ENCODE results near the gene ARID3B.

ARID3B gene

GRCh38 chr15:74565381-74566085 lies 24.5 kb downstream of the ARID3B start:
- Histone ChIP-seq H3K36me3 (no peaks in the 10 kb centered on the region), H3K9me3 (no peaks in the 10 kb centered on the region), H3K4me1 (no peaks in the 10 kb centered on the region; the same call in 1 of the 2 replicates), H3K27me3 (no peaks in the 10 kb centered on the region), H3K4me3 (ENCODE audit: low read depth, low read length) (no peak overlapping the region)
- no peak for DNase-seq
- no peak for TF ChIP-seq CTCF (IDR thresholded peaks at IDR 0.05; ENCODE audit: low read depth, low read length)

GRCh38 chr15:74568594-74568993 lies 27.6 kb downstream of the ARID3B start:
- peaks cover 7% of the 10 kb centered on the region; the same call in 1 of the 2 replicates for H3K4me1 ChIP-seq
- no peaks in the 10 kb centered on the region for H3K9me3 ChIP-seq
- H3K27me3 ChIP-seq, result no peaks in the 10 kb centered on the region
- no peak overlapping the region for H3K4me3 ChIP-seq (ENCODE audit: low read depth, low read length)
- no peak for TF ChIP-seq CTCF (IDR thresholded peaks at IDR 0.05; ENCODE audit: low read depth, low read length)
- H3K36me3 ChIP-seq, result no peaks in the 10 kb centered on the region
- no peak for DNase-seq

- Histone ChIP-seq H3K36me3 (no peaks in the 10 kb centered on the region), H3K4me1 (0 out of 2 replicates have a peak, but pooled peaks cover 7% of the 10 kb centered on the region), H3K9me3 (no peaks in the 10 kb centered on the region), H3K27me3 (no peaks in the 10 kb centered on the region), H3K4me3 (ENCODE audit: low read depth, low read length) (no peak overlapping the region)
- no peak for DNase-seq
- no peak for TF ChIP-seq CTCF (IDR thresholded peaks at IDR 0.05; ENCODE audit: low read depth, low read length)
These were observed 28.7 kb downstream of the ARID3B start for GRCh38 chr15:74569731-74570070.

- Histone ChIP-seq H3K36me3 (no peaks in the 10 kb centered on the region), H3K9me3 (no peaks in the 10 kb centered on the region), H3K4me1 (peaks cover 7% of the 10 kb centered on the region; the same call in 1 of the 2 replicates), H3K4me3 (ENCODE audit: low read depth, low read length) (no peak overlapping the region), H3K27me3 (no peaks in the 10 kb centered on the region)
- DNase-seq, result no peak
- TF ChIP-seq CTCF (IDR thresholded peaks at IDR 0.05; ENCODE audit: low read depth, low read length), result no peak
These were observed 30.2 kb downstream of the ARID3B start for GRCh38 chr15:74571191-74571590.

- no peak overlapping the region for H3K4me3 ChIP-seq (ENCODE audit: low read depth, low read length)
- H3K9me3 ChIP-seq, result no peaks in the 10 kb centered on the region
- DNase-seq, result no peak
- H3K27me3 ChIP-seq, result no peaks in the 10 kb centered on the region
- TF ChIP-seq CTCF (IDR thresholded peaks at IDR 0.05; ENCODE audit: low read depth, low read length), result no peak
- peaks cover 7% of the 10 kb centered on the region; the same call in 1 of the 2 replicates for H3K4me1 ChIP-seq
- no peaks in the 10 kb centered on the region for H3K36me3 ChIP-seq
These were observed 33.0 kb downstream of the ARID3B start for GRCh38 chr15:74573987-74574386.

GRCh38 chr15:74578496-74578994 lies 37.5 kb downstream of the ARID3B start:
- TF ChIP-seq CTCF (IDR thresholded peaks at IDR 0.05; ENCODE audit: low read depth, low read length), result no peak
- no peaks in the 10 kb centered on the region; the same call in none of the 2 replicates for H3K4me1 ChIP-seq
- H3K27me3 ChIP-seq, result no peaks in the 10 kb centered on the region
- H3K9me3 ChIP-seq, result no peaks in the 10 kb centered on the region
- no peak overlapping the region for H3K4me3 ChIP-seq (ENCODE audit: low read depth, low read length)
- H3K36me3 ChIP-seq, result no peaks in the 10 kb centered on the region
- DNase-seq, result no peak
